ENCODE data around the gene PIM1.
"Not testable (repeated sequence)": the region's sequence is repeated elsewhere in the genome, so short reads cannot be mapped to it uniquely, and the experiment has no call there.

Gene PIM1

DNA sequence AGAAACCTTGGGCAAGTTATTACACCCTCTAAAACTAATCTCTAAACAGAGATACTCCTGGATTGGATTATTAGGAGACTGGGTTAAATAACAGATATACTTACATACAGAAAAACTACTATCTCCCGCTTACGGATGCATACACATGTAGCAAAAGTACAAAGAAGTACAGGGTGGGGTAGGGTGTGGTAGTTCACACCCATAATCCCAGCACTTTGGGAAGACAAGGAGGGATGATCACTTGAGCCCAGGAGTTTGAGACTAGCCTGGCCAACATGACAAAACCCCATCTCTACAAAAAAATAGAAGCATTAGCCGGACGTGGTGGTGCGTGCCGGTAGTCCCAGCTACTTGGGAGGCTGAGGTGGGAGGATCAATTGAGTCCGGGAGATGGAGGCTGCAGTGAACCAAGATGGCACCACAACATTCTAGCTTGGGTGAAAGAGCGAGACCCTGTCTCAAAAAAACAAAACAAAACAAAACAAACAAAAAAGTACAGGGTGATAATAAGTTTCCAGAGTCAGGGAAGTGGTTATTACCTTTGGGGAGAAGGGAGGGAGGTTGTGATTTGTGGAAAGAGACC is 8.1 kb downstream of the PIM1 start:
- Histone ChIP-seq H3K4ac (ENCODE audit: low read depth, low read length) (no peak overlapping the region), H2BK15ac (replicated peaks; ENCODE audit: low read depth) (no peak overlapping the region), H3K56ac (ENCODE audit: low read length) (no peak overlapping the region), H3K23ac (ENCODE audit: low read length) (no peak overlapping the region), H3K18ac (ENCODE audit: low read length) (no peak overlapping the region), H3K9ac (ENCODE audit: low read length) (no peak overlapping the region), H4K5ac (ENCODE audit: low read length) (no peak overlapping the region), H3K79me1 (ENCODE audit: low read length) (peaks cover 8% of the 10 kb centered on the region), H3K79me2 (ENCODE audit: control insufficient read depth, insufficient read depth, low read length) (peaks cover 15% of the 10 kb centered on the region), H2BK120ac (ENCODE audit: low read depth, low read length) (no peak overlapping the region), H3K27me3 (ENCODE audit: insufficient read depth, low read length, poor library complexity) (no peaks in the 10 kb centered on the region), H2BK5ac (ENCODE audit: low read length) (no peak overlapping the region), H3K36me3 (ENCODE audit: control insufficient read depth, insufficient read depth, low read length) (peaks cover 16% of the 10 kb centered on the region), H2AK5ac (ENCODE audit: low read length) (no peak overlapping the region), H3K4me1 (ENCODE audit: control insufficient read depth, low read depth, low read length) (no peaks in the 10 kb centered on the region), H3K4me3 (ENCODE audit: low read length) (no peak overlapping the region), H3K27ac (ENCODE audit: low read depth, low read length) (no peak overlapping the region), H4K8ac (ENCODE audit: low read depth, low read length) (no peak overlapping the region), H3K4me2 (ENCODE audit: low read length) (no peak overlapping the region)
- no peak for DNase-seq
- no CpG with 5 or more reads among the region's 8 CpGs for WGBS (ENCODE audit: extremely low coverage, insufficient coverage, low lambda C conversion rate)

DNA sequence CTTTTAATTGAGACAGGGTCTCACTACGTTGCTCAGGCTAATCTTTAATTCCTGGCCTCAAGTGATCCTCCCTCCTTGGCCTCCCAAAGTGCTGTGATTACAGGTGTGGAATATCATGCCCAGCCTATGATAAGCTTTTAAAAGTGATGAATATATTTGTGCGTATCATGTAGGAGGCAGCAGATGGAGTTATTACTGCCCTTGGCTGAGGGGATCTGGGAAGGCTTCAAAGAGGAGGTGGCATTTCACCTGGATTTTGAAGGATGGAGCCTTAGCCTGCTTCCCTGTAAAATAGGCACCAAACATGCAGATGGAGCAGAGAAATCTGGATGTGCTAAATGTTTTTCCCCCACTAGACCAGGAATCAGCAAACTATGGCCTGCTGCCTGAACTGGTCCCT is 10.1 kb downstream of the PIM1 start:
- no peak overlapping the region for H4K8ac ChIP-seq (ENCODE audit: low read depth, low read length)
- no peaks in the 10 kb centered on the region for H3K79me1 ChIP-seq (ENCODE audit: low read length)
- H3K4me3 ChIP-seq (ENCODE audit: low read length), result no peak overlapping the region
- no peak overlapping the region for H2BK120ac ChIP-seq (ENCODE audit: low read depth, low read length)
- no peak overlapping the region for H2BK5ac ChIP-seq (ENCODE audit: low read length)
- no peak overlapping the region for H3K4ac ChIP-seq (ENCODE audit: low read depth, low read length)
- H3K4me2 ChIP-seq (ENCODE audit: low read length), result no peak overlapping the region
- H2AK5ac ChIP-seq (ENCODE audit: low read length), result no peak overlapping the region
- no peaks in the 10 kb centered on the region for H3K79me2 ChIP-seq (ENCODE audit: control insufficient read depth, insufficient read depth, low read length)
- no peak overlapping the region for H2BK15ac ChIP-seq (replicated peaks; ENCODE audit: low read depth)
- no peak overlapping the region for H4K5ac ChIP-seq (ENCODE audit: low read length)
- no peak overlapping the region for H3K56ac ChIP-seq (ENCODE audit: low read length)
- no peaks in the 10 kb centered on the region for H3K4me1 ChIP-seq (ENCODE audit: control insufficient read depth, low read depth, low read length)
- no peaks in the 10 kb centered on the region for H3K27me3 ChIP-seq (ENCODE audit: insufficient read depth, low read length, poor library complexity)
- no peak overlapping the region for H3K9ac ChIP-seq (ENCODE audit: low read length)
- no peak overlapping the region for H3K18ac ChIP-seq (ENCODE audit: low read length)
- H3K36me3 ChIP-seq (ENCODE audit: control insufficient read depth, insufficient read depth, low read length), result peaks cover 2% of the 10 kb centered on the region
- DNase-seq, result no peak
- H3K27ac ChIP-seq (ENCODE audit: low read depth, low read length), result no peak overlapping the region
- no CpG with 5 or more reads among the region's 2 CpGs for WGBS (ENCODE audit: extremely low coverage, insufficient coverage, low lambda C conversion rate)
- H3K23ac ChIP-seq (ENCODE audit: low read length), result no peak overlapping the region

GRCh38 chr6:37180610-37181009 is 10.7 kb downstream of the PIM1 start:
- no CpG with 5 or more reads among the region's 4 CpGs for WGBS (ENCODE audit: extremely low coverage, insufficient coverage, low lambda C conversion rate)
- H3K23ac ChIP-seq (ENCODE audit: low read length), result not testable (repeated sequence)

DNA sequence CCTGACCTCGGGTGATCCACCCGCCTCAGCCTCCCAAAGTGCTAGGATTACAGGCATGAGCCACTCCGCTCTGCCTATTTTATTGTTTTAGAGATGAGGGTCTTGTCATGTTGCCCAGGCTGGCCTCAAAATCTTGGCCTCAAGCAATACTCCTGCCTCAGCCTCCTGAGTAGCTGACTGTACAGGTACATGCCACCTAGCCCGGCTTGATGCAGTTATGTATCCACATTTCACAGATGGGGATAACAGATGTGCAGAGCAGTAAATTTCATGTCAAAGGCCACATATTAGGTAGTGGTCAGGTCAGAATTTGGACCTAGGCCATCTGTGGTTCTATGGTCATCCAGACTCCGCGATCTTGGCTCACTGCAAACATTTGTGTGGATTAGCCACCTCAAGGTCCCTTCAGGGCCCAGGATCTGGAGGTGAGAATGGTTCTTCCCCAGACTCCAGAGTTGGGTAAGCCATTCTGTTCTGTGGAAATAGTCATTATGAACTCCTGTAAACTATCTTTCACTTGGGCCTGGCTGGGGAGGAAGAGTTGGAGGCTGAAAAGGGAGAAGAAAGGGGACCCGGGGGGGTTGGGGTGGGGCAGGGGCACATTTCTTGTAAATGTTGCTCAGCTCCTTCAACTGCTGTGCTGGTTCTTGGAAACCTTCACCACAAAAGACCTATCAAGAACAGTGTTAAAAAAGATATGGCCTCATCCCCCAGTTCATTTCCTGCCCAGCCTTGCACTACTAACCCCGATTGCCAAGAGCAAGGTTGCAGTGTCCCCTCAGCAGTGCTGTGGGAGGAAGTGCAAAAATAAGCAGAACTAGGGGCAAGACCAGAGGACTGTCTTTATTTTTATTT is 13.0 kb downstream of the PIM1 start:
- no peak overlapping the region for H2AK5ac ChIP-seq (ENCODE audit: low read length)
- H3K79me2 ChIP-seq (ENCODE audit: control insufficient read depth, insufficient read depth, low read length), result no peaks in the 10 kb centered on the region
- no peak for DNase-seq
- no peaks in the 10 kb centered on the region for H3K4me1 ChIP-seq (ENCODE audit: control insufficient read depth, low read depth, low read length)
- H3K4ac ChIP-seq (ENCODE audit: low read depth, low read length), result no peak overlapping the region
- no peak overlapping the region for H3K9ac ChIP-seq (ENCODE audit: low read length)
- no peak overlapping the region for H3K4me2 ChIP-seq (ENCODE audit: low read length)
- H3K79me1 ChIP-seq (ENCODE audit: low read length), result no peaks in the 10 kb centered on the region
- H4K8ac ChIP-seq (ENCODE audit: low read depth, low read length), result no peak overlapping the region
- H3K56ac ChIP-seq (ENCODE audit: low read length), result no peak overlapping the region
- H3K23ac ChIP-seq (ENCODE audit: low read length), result peak overlapping the region; percentile 24
- no peaks in the 10 kb centered on the region for H3K27me3 ChIP-seq (ENCODE audit: insufficient read depth, low read length, poor library complexity)
- H2BK120ac ChIP-seq (ENCODE audit: low read depth, low read length), result no peak overlapping the region
- WGBS (ENCODE audit: extremely low coverage, insufficient coverage, low lambda C conversion rate), result no CpG with 5 or more reads among the region's 8 CpGs
- H4K5ac ChIP-seq (ENCODE audit: low read length), result no peak overlapping the region
- H3K36me3 ChIP-seq (ENCODE audit: control insufficient read depth, insufficient read depth, low read length), result no peaks in the 10 kb centered on the region
- H3K18ac ChIP-seq (ENCODE audit: low read length), result no peak overlapping the region
- H2BK5ac ChIP-seq (ENCODE audit: low read length), result no peak overlapping the region
- no peak overlapping the region for H2BK15ac ChIP-seq (replicated peaks; ENCODE audit: low read depth)
- no peak overlapping the region for H3K4me3 ChIP-seq (ENCODE audit: low read length)
- no peak overlapping the region for H3K27ac ChIP-seq (ENCODE audit: low read depth, low read length)

More at GRCh38 chr6:37180610-37181009, 10.7 kb downstream of the PIM1 start:
- H3K4me3 ChIP-seq (ENCODE audit: low read length); H3K79me2 ChIP-seq (ENCODE audit: control insufficient read depth, insufficient read depth, low read length); H3K27me3 ChIP-seq (ENCODE audit: insufficient read depth, low read length, poor library complexity); H3K36me3 ChIP-seq (ENCODE audit: control insufficient read depth, insufficient read depth, low read length); H2BK5ac ChIP-seq (ENCODE audit: low read length); H3K9ac ChIP-seq (ENCODE audit: low read length); H3K4ac ChIP-seq (ENCODE audit: low read depth, low read length); H3K4me1 ChIP-seq (ENCODE audit: control insufficient read depth, low read depth, low read length); H3K27ac ChIP-seq (ENCODE audit: low read depth, low read length); DNase-seq; H3K79me1 ChIP-seq (ENCODE audit: low read length); H4K8ac ChIP-seq (ENCODE audit: low read depth, low read length); H2AK5ac ChIP-seq (ENCODE audit: low read length); H4K5ac ChIP-seq (ENCODE audit: low read length); H3K4me2 ChIP-seq (ENCODE audit: low read length); H3K56ac ChIP-seq (ENCODE audit: low read length); H2BK15ac ChIP-seq (replicated peaks; ENCODE audit: low read depth); H2BK120ac ChIP-seq (ENCODE audit: low read depth, low read length); H3K18ac ChIP-seq (ENCODE audit: low read length): not testable (repeated sequence)

GRCh38 chr6:37185949-37186720 is 16.2 kb downstream of the PIM1 start:
- DNase-seq; H3K9ac ChIP-seq (ENCODE audit: low read length); H4K8ac ChIP-seq (ENCODE audit: low read depth, low read length): not testable (repeated sequence)

More at GRCh38 chr6:37185949-37186720, 16.2 kb downstream of the PIM1 start:
- not testable (repeated sequence) for H3K27ac ChIP-seq (ENCODE audit: low read depth, low read length); H3K79me1 ChIP-seq (ENCODE audit: low read length); H3K23ac ChIP-seq (ENCODE audit: low read length); H2AK5ac ChIP-seq (ENCODE audit: low read length); H4K5ac ChIP-seq (ENCODE audit: low read length); H2BK5ac ChIP-seq (ENCODE audit: low read length); H3K27me3 ChIP-seq (ENCODE audit: insufficient read depth, low read length, poor library complexity); H3K4me3 ChIP-seq (ENCODE audit: low read length); H3K79me2 ChIP-seq (ENCODE audit: control insufficient read depth, insufficient read depth, low read length); H3K36me3 ChIP-seq (ENCODE audit: control insufficient read depth, insufficient read depth, low read length); H2BK15ac ChIP-seq (replicated peaks; ENCODE audit: low read depth); H3K18ac ChIP-seq (ENCODE audit: low read length); H3K56ac ChIP-seq (ENCODE audit: low read length); H3K4me2 ChIP-seq (ENCODE audit: low read length); H3K4ac ChIP-seq (ENCODE audit: low read depth, low read length); H3K4me1 ChIP-seq (ENCODE audit: control insufficient read depth, low read depth, low read length); H2BK120ac ChIP-seq (ENCODE audit: low read depth, low read length)
- WGBS (ENCODE audit: extremely low coverage, insufficient coverage, low lambda C conversion rate), result no CpG with 5 or more reads among the region's 6 CpGs
